ENCODE data around the gene CDSN. TPM values are rescaled to one million over a fixed set of nuclear protein-coding genes. Genes with fewer than 3 reads are reported as not detected.

The CDSN gene
- total and polyA plus RNA-seq, 11 donors, result 0.15 to 0.56 TPM; not detected in 9

GRCh38 chr6:31122791-31123706 lies 2.8 kb upstream of the CDSN start:
- no peaks in the 10 kb centered on the region for H3K36me3 ChIP-seq
- H3K4me3 ChIP-seq, result no peak overlapping the region

GRCh38 chr6:31121131-31121790 lies 1.0 kb upstream of the CDSN start:
- Histone ChIP-seq H3K36me3 (no peaks in the 10 kb centered on the region), H3K4me1 (peaks cover 12 to 57% (median 39%) of the 10 kb centered on the region in 12 donors), H3K9me3 (no peaks in the 10 kb centered on the region), H3K27me3 (no peaks in the 10 kb centered on the region), H3K27ac (no peak overlapping the region), H3K4me3 (no peak overlapping the region)
- intact Hi-C loops (cut with DNase I), result no loop called here
- no peak for ATAC-seq
- WGBS, 4 donors, result 89 to 95% (median 93%) methylated on average over 12 of the region's 12 CpGs
- no peak for TF ChIP-seq CTCF (IDR thresholded peaks at IDR 0.05)
- no peak for TF ChIP-seq POLR2A (IDR thresholded peaks at IDR 0.05)
- DNase-seq, result peak in 1 of 5 donors; percentile 28

More at GRCh38 chr6:31122791-31123706, 2.8 kb upstream of the CDSN start:
- peaks cover 12 to 58% (median 39%) of the 10 kb centered on the region in 12 donors for H3K4me1 ChIP-seq
- H3K27me3 ChIP-seq, result no peaks in the 10 kb centered on the region
- ATAC-seq, result peak; percentile 64 to 78 (median 67)
- H3K9me3 ChIP-seq, result no peaks in the 10 kb centered on the region
- peak overlapping the region; percentile 9 to 76 (median 66) for H3K27ac ChIP-seq
- intact Hi-C loops (cut with DNase I), result no loop called here
- peak; percentile 57 to 89 (median 84) for DNase-seq
- TF ChIP-seq POLR2A (IDR thresholded peaks at IDR 0.05) (no peak), CTCF (IDR thresholded peaks at IDR 0.05) (no peak)
- WGBS, 4 donors, result 35 to 38% (median 37%) methylated on average over 15 to 16 of the region's 16 CpGs

- DNase-seq (peak in 1 of 5 donors; percentile 36), ATAC-seq (no peak)
- Histone ChIP-seq H3K4me3 (no peak overlapping the region), H3K27ac (no peak overlapping the region), H3K27me3 (no peaks in the 10 kb centered on the region), H3K4me1 (peaks cover 7 to 59% (median 43%) of the 10 kb centered on the region in 12 donors), H3K9me3 (no peaks in the 10 kb centered on the region), H3K36me3 (no peaks in the 10 kb centered on the region)
- TF ChIP-seq CTCF (IDR thresholded peaks at IDR 0.05) (no peak), POLR2A (IDR thresholded peaks at IDR 0.05) (no peak)
- intact Hi-C loops (cut with DNase I), result no loop called here
- WGBS, 4 donors, result 87 to 93% (median 91%) methylated on average over 7 of the region's 7 CpGs
Observed at GRCh38 chr6:31118178-31118577, 2.1 kb downstream of the CDSN start.

Measured in heart left ventricle (tissue), 16 donors.